Measurements from ENCODE around the gene SLC5A5. TPM values are rescaled to one million over a fixed set of nuclear protein-coding genes. Genes with fewer than 3 reads are reported as not detected.
A peak's percentile ranks its signal among the peaks of the same experiment; 100 is the strongest.
"Not testable (repeated sequence)": the region's sequence is repeated elsewhere in the genome, so short reads cannot be mapped to it uniquely, and the experiment has no call there.

The SLC5A5 gene
- total RNA-seq, 1 donor from 2014 or later = not detected

DNA sequence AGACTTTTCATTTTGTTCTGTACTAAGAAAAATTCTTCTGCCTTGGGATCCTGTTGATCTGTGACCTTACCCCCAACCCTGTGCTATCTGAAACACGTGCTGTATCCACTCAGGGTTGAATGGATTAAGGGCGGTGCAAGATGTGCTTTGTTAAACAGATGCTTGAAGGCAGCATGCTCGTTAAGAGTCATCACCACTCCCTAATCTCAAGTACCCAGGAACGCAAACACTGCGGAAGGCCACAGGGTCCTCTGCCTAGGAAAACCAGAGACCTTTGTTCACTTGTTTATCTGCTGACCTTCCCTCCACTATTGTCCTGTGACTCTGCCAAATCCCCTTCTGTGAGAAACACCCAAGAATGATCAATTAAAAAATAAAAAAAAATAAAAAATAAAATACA is 47.4 kb downstream of the SLC5A5 start:
- not testable (repeated sequence) for DNase-seq (ENCODE audit: low spot score)

DNA sequence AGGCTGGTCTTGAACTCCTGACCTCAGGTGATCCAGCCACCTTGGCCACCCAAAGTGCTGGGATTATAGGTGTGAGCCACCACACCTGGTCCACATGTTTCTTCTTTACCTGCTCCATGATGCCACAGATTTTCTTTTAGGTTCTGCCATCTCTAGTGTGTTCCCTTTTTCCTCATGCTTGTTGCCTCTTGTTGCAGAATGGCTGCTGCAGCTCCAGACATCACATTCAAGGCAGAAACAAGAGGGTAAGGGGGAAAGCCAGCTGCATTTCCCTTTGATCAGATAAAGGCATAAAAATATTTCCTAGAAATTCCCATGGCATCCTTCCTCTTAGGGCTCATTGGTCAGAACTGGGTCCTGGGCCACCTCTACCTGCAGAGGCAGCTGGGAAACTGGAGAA is 48.8 kb downstream of the SLC5A5 start:
- no peak for DNase-seq (ENCODE audit: low spot score)

DNA sequence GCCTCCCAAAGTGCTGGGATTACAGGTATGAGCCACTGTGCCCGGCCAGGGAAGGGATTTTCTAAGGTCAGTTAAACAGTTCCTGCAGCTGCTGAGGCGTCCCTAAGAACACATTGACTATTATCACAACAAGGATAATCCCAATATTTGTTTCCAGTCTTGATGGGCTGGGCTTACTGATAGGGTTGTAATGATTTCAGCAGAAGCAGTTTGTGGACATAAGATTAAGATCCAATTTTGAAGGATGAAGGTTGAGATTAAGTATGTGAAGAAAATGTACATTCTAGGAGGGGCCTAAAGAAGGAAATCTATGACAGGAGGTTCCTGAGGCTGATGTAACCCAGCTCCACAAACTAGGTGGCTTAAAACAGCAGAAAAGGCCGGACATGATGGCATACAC is 50.4 kb downstream of the SLC5A5 start:
- DNase-seq (ENCODE audit: low spot score) = no peak

DNA sequence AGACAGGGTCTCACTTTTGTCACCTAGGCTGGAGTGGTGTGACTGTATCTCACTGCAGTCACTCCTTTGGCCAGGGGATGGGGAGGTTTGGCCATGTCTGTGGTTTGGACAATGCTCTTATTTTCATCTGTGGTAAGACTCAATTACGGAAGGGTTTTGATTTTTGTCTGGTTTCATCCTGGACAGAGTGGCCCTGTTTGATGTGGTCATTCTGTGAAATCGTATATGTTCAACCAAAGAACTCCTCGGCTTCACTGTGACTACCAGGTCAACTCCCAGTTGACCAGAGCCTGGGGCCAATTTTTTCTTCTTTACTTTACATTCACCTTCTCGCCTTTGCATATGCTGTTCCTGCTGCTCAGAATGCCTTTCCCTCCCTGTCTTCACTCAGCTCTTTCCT is 54.3 kb downstream of the SLC5A5 start:
- no peak for DNase-seq (ENCODE audit: low spot score)

DNA sequence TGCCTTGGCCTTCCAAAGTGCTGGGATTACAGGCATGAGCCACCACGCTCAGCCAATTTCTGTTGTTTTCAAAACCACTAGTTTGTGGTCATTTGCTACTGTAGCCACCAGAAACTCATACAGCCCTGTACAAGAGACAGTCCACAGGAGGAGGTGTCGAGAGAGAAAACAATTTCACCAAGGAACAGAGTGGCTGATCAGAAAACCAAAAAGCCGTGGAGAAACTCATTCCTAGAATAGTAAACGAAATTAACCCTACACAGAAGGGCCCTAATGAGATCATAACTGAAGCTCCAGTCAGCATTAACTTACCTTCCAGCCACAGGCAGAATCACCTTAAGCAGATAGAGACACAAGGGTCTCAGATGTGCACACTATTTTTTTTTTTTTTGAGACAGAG is 57.3 kb downstream of the SLC5A5 start:
- no peak for DNase-seq (ENCODE audit: low spot score)

DNA sequence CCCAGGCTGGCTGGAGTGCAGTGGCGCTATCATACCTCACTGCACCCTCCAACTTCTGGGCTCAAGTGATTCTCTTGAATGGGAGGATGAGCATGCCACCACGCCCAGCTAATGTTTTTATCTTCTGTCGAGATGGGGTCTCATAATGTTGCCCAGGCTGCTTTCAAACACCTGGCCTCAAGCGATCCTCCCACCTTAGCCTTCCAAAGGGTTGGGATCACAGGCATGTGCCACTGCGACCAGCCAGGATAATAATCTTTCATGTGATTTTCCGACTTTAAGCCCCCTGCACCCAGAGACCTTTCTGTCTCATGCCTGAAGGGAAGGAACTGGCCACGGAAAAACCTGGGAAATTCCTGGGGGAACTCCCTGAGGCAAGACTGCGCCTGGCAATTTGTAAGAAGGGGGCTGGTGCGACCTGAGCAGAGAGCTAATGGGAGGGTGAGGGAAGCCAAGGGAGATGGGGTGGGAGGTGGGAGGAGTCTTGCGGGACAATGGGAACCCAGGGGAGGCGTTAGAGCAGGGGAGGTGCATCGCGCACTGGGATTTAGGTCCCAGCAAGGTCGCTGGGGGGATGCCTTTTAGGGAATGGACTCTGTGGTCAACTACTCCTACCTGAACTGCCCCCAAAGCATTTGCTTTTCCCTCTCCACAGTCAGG is 59.9 kb downstream of the SLC5A5 start:
- no peak for DNase-seq (ENCODE audit: low spot score)

DNA sequence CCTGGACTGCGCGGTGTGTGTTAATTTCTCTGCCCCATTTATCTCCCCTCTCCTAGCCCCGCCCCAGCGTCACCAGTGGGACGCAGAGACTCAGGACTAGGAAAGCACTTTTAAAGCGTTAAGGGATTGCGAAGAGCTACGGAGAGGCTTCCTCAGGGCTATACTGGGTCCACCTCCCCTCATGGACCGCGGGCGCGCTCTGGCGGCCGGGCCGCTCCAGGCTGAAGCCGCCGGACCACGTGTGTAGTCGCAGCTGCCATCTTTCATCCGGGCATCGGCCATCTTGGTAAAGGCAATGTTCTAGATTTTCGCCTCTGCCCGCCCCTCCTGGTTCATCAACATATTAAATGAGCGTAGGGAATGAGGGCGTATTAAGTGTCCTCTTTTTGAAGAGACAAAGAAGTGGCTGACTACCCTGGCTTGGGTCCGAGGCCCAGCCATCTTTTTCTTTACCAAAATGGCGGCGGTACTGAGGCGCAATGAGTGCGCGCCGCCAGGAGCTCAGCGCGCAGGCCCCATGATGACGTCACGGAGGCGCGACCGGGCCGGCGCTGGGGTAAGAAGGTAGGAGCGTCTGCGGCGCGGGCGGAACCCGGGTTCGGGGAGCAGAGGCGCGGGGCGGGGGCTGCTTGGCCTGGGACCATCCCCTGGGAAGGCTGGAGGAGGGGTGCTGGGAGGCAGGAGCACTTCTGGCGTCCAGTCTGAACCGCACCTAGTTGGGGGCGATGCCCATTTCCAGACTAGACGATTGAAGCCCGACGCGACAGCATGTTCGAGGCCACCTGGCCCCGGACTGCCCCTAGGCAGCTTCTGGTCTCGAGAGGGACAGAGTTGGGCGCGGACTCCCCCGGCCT is 61.0 kb downstream of the SLC5A5 start, which contains the start of gene CCDC124:
Gene CCDC124 (plus strand): TSS at position 531 of the 854 bp plus-strand sequence. CDS start 3,406 bp downstream, outside the sequence.
- DNase-seq (ENCODE audit: low spot score) = peak; percentile 94

DNA sequence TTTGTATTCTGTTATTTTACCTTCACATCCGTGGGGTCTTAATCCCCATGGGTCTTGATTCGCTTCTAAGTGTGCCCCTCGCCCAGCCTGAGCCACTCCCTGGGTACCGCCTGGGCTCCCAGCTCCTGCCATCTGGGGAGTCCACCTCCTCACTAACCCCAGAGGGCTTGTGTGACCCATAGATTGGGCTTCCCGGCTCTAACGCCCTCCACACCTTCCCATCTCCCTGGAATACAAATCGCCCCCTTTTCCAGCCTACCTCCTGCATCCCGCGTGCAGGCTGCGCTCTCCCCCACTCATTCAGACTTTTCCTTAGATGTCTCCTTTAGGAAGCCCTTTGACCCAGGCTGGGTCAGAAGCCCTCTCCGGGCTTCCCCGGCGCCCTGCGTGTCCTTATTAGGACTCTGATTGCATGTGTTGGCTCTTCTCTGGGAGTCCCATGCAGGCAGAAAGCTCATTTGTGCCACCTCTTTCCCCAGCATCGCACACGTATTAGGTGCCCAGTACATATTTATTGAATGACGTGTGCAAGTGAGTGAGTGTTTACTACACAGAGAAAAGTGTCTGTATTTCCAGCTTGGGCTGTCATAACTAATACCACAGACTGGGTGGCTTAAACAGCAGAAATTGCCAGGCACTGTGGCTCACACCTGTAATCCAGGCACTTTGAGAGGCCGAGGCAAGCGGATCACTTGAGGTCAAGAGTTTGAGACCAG is 61.8 kb downstream of the SLC5A5 start:
- DNase-seq (ENCODE audit: low spot score) = no peak

DNA sequence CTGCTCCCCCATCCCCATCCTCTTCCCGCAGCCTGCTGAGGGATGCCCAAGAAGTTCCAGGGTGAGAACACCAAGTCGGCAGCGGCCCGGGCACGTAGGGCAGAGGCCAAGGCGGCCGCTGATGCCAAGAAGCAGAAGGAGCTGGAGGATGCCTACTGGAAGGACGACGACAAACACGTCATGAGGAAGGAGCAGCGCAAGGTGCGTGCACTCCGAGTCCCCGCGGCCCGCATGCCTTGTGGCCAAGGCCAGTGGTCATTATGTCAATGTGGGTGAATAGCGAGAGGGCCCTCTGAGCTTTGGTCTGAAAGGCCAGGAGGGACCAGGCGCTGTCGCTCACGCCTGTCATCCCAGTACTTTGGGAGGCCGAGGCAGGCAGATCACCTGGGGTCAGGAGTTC is 64.6 kb downstream of the SLC5A5 start:
- no peak for DNase-seq (ENCODE audit: low spot score)

DNA sequence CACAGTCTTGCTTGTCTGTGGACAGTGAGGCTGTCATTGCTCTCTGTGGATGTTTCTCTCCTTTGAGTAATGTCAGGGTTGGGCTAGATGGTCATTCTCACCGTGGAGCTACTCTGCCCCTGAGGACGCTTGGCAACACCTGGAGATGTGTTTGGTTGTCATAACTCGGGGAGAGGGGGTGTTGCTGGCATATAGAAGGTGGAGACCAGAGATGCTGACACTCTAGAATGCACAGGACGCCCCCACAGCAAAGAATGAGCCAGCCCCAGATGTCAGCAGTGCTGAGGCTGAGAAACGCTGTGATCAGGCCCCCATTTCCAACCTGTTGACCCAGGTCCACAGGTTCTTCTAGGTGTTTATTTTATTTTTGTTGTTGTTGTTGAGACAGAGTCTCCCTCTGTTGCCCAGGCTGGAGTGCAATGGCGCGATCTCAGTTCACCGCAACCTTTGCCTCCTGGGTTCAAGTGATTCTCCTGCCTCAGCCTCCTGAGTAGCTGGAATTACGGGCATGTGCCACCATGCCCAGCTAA is 65.7 kb downstream of the SLC5A5 start:
- DNase-seq (ENCODE audit: low spot score) = no peak

DNA sequence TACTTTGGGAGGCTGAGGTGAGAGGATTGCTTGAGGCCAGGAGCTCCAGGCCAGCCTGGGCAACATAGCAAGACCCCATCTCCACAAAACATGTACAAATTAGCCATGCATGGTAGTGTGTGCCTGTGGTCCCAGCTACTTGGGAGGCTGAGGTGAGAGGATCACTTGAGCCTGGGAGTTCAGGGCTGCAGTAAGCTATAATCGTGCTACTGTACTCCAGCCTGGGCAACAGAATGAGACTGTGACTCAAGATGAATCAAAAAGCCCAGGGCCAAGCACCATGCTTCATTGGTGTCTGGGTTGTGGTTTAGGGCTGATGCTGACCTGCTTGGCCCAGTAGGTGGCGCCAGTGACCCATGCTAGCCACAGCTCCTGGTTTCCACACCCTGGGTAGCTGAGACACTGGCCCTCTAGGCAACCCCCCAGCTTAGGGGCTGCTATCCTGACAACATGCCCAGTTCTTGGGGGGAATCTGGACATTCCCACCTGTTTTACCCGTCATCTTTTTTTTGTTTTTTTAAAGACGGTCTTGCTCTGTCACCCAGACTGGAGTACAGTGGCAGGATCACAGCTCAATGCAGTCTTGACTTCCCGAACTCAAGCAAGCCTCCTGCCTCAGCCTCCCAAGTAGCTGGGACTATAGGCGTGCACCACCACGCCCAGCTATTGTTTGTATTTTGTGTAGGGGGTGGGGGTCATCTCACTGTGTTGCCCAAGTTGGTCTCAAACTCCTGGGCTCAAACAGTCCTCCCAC is 66.5 kb downstream of the SLC5A5 start:
- peak; percentile 63 for DNase-seq (ENCODE audit: low spot score)

DNA sequence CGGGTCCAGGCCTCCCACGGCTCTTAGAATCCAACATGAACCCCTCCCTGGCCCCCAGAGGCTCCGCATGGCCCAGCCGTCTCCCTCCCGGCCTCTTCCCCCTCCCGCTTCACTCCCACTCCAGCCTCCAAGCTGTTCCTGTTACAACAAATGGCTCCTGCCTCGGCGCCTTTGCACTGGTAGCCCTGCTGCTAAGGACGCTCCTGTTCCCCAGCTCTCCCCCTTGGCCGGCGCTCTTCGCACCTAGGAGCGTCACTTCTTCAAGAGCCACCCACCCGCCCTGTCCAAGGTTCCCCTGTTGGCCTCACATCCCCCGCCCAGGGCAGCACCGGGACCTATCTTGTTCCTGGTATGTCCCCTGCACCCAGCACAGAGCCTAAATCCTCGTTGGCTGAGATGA is 70.4 kb downstream of the SLC5A5 start:
- no peak for DNase-seq (ENCODE audit: low spot score)

DNA sequence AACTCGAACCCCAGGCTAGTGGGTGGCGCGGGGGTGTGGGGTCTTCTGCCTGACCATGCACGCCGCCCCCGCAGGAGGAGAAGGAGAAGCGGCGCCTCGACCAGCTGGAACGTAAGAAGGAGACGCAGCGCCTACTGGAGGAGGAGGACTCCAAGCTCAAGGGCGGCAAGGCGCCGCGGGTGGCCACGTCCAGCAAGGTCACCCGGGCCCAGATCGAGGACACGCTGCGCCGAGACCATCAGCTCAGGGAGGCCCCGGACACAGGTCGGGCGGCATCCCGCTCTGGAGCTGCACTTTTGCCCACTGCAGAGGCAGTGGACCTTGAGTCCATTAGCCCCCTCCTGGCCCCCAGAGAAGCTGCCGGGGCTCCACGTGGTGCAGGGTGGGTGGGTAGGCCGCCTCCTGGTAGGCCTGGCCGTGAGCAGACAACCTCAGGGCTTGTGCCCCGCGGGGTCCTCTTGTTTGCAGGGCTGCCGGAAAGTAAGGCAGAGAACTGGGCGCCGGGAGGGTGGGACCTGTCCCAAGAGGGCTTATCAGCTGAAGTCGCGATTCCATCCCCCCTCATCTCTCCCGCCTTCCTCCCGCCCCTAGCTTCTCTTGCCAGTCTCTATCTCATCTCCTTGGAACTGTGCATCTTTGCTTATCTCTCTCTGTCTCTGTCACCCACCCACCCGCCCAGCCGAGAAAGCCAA is 71.0 kb downstream of the SLC5A5 start:
- DNase-seq (ENCODE audit: low spot score) = peak; percentile 37

DNA sequence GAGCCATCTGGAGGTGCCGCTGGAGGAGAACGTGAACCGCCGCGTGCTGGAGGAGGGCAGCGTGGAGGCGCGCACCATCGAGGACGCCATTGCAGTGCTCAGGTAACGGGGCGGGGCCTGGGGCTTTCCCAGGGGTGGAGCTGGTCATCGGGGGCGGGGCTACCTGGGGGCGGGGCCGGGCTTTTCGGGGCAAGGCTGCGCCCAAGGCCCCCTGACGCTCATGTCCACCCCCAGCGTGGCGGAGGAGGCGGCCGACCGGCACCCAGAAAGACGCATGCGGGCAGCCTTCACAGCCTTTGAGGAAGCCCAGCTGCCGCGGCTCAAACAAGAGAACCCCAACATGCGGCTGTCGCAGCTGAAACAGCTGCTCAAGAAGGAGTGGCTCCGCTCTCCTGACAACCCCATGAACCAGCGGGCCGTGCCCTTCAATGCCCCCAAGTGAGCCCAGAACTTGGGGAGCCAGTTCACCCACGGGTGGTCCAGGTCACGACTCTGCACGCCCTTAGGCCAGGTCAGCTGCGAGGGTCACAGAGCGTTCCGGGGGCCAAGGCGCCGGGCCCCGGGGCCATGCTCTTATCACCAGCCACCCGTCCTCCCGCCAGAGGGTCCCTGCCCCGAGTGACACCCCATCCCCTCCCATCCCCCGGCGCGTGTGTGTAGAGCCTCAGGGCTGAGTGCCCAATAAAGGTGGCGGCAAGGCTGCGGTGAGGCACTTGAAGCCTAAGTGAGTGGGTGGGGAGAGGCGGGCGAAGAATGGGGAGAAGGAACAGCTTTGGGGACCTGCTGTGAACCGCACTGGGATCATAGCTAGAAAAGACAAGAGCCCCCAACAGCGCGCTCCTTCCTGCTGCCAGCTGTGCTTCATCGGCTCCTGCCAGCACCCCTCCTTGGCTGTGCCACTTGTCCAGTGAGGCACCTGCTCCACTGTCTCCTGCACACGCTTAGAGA is 71.8 kb downstream of the SLC5A5 start:
- no peak for DNase-seq (ENCODE audit: low spot score)

DNA sequence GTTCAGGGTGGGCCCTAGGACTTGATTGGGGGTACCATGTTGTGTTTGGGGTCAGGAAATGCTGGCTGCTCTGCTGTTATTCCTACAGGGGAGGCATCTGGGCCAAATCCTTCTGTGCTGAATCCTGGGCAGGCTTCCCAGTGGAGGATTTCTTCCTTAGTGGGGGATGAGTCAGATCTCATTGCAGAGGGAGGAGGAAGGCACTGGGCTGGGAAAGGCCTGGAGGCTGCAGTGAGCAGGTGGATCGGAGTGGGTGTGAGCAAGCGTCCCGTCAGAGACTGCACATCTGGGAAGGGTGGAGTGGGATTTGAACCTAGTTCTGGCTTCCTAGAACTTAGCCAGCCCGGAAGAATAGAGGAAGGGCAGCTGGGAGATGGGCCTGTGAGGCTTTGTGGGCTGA is 72.6 kb downstream of the SLC5A5 start:
- DNase-seq (ENCODE audit: low spot score) = peak; percentile 91
